CD14-positive monocyte (primary cell): ENCODE results near the gene HNRNPAB. TPM values are rescaled to one million over a fixed set of nuclear protein-coding genes. Genes with fewer than 3 reads are reported as not detected.

Experiments used
- DNase-seq, 3 donors: peaks; one replicate each; pipeline ENCODE4 v3.0.0-alpha.2; 2011 to 2022
- H2AFZ ChIP-seq: 2 replicates; pipeline ENCODE4 v1.6.0; 2012; ENCODE audit warnings: mild to moderate bottlenecking, low read depth, low read length, inconsistent platforms; ENCODE audit not compliant: insufficient read depth, poor library complexity, severe bottlenecking
- H3K27ac ChIP-seq, 2 donors: 1 replicate in 1 of 2; 2 replicates in 1 of 2; pipeline ENCODE4 v1.5.1; 2012 to 2013; ENCODE audit warnings: low read length in 2 of 2, control low read depth in 1 of 2, inconsistent platforms in 1 of 2, low read depth in 1 of 2, mild to moderate bottlenecking in 1 of 2
- H3K27me3 ChIP-seq, 2 donors: one replicate each; pipeline versions ENCODE4 v1.6.0 to v1.6.1; 2011 to 2013; ENCODE audit warnings: low read length in 2 of 2; ENCODE audit not compliant: control insufficient read depth in 2 of 2, insufficient read depth in 2 of 2
- H3K36me3 ChIP-seq, 2 donors: replicated peaks in 1 of 2; 1 replicate in 1 of 2; 2 replicates in 1 of 2; pipeline versions ENCODE4 v1.5.1 to v1.6.1; 2012 to 2013; ENCODE audit warnings: low read length in 2 of 2, control low read depth in 1 of 2, inconsistent platforms in 1 of 2, mild to moderate bottlenecking in 1 of 2; ENCODE audit not compliant: insufficient read depth in 2 of 2, control insufficient read depth in 1 of 2
- H3K4me1 ChIP-seq, 2 donors: 1 replicate in 1 of 2; 2 replicates in 1 of 2; pipeline versions ENCODE4 v1.5.1 to v1.6.1; 2012 to 2013; ENCODE audit warnings: low read length in 2 of 2, control low read depth in 1 of 2, inconsistent platforms in 1 of 2, mild to moderate bottlenecking in 1 of 2, moderate library complexity in 1 of 2; ENCODE audit not compliant: insufficient read depth in 2 of 2, control insufficient read depth in 1 of 2
- H3K4me2 ChIP-seq: replicated peaks from 2 replicates; pipeline ENCODE3; 2012; ENCODE audit warnings: low read length, moderate library complexity, mild to moderate bottlenecking; ENCODE audit not compliant: poor library complexity, severe bottlenecking; ENCODE audit errors: extremely low read depth
- H3K4me3 ChIP-seq, 3 experiments: fragments of 200-600 bp in 1 of 3; sonication (generic) in 1 of 3; replicated peaks in 1 of 3; 1 replicate in 2 of 3; 2 replicates in 1 of 3; pipeline ENCODE4 v1.5.1; 2011 to 2013; ENCODE audit warnings: low read length in 3 of 3, mild to moderate bottlenecking in 3 of 3, control low read depth in 2 of 3, low read depth in 2 of 3, inconsistent platforms in 1 of 3, moderate library complexity in 1 of 3
- H3K79me2 ChIP-seq: 2 replicates; pipeline ENCODE4 v1.6.0; 2012; ENCODE audit warnings: mild to moderate bottlenecking, control low read depth, inconsistent platforms, low read length, moderate library complexity; ENCODE audit not compliant: insufficient read depth
- H3K9ac ChIP-seq: 2 replicates; pipeline ENCODE4 v1.6.0; 2017; ENCODE audit warnings: low read length, mild to moderate bottlenecking; ENCODE audit not compliant: insufficient read depth, poor library complexity, severe bottlenecking
- H3K9me3 ChIP-seq, 2 donors: replicated peaks in 1 of 2; 1 replicate in 1 of 2; 2 replicates in 1 of 2; pipeline versions ENCODE4 v1.5.1 to v1.6.1; 2012 to 2013; ENCODE audit warnings: low read length in 2 of 2, control low read depth in 1 of 2; ENCODE audit not compliant: control insufficient read depth in 1 of 2, insufficient read depth in 1 of 2
- H4K20me1 ChIP-seq: 2 replicates; pipeline ENCODE4 v1.6.0; 2012; ENCODE audit warnings: mild to moderate bottlenecking, low read length, control low read depth, moderate library complexity; ENCODE audit not compliant: insufficient read depth
- H3K27ac Mint-ChIP-seq, 7 donors: one replicate each; pipeline ENCODE4 v1.8.0; 2020; ENCODE audit warnings: mild to moderate bottlenecking in 7 of 7, mixed read lengths in 7 of 7, moderate library complexity in 6 of 7, inconsistent platforms in 2 of 7
- H3K27me3 Mint-ChIP-seq, 3 donors: one replicate each; pipeline ENCODE4 v1.8.0; 2021 to 2022; ENCODE audit warnings: low read depth in 3 of 3, mild to moderate bottlenecking in 3 of 3, mixed read lengths in 3 of 3, moderate library complexity in 3 of 3, inconsistent platforms in 1 of 3
- H3K36me3 Mint-ChIP-seq, 2 donors: one replicate each; pipeline ENCODE4 v1.8.0; 2020; ENCODE audit warnings: mixed read lengths in 2 of 2, inconsistent platforms in 1 of 2, mild to moderate bottlenecking in 1 of 2
- H3K4me1 Mint-ChIP-seq: one replicate; pipeline ENCODE4 v1.8.0; 2020; ENCODE audit warnings: mild to moderate bottlenecking, mixed read lengths
- H3K4me3 Mint-ChIP-seq, 2 donors: one replicate each; pipeline ENCODE4 v1.8.0; 2020; ENCODE audit warnings: mild to moderate bottlenecking in 2 of 2, mixed read lengths in 2 of 2, moderate library complexity in 1 of 2
- H3K9me3 Mint-ChIP-seq, 7 donors: one replicate each; pipeline ENCODE4 v1.8.0; 2020 to 2022; ENCODE audit warnings: mixed read lengths in 7 of 7, mild to moderate bottlenecking in 6 of 7, moderate library complexity in 6 of 7, inconsistent platforms in 2 of 7
- WGBS: methylation state at CpG from one replicate; pipeline ENCODE4 v1.1.5; 2013; ENCODE audit warnings: missing lambda C conversion rate; ENCODE audit not compliant: insufficient coverage; 5-methylcytosine and 5-hydroxymethylcytosine counted together
- intact Hi-C, 2 donors: fragments of 100-400 bp; cut with micrococcal nuclease; formaldehyde crosslinking; loops; one replicate each; pipeline versions ENCODE4 v1.15.0 to v1.15.1; 2023
- polyA plus RNA-seq, 3 donors: library from polyadenylated mRNA; depleted of rRNA in 1 of 3; unstranded in 2 of 3; stranded (reverse) in 1 of 3; fragments of 300-500 nt in 2 of 3; fragments of >200 nt in 1 of 3; fragmentation: Illumina TruSeq in 2 of 3; gene quantifications; 1 replicate in 2 of 3; 2 replicates in 1 of 3; pipeline ENCODE4 v1.2.3, GENCODE V29; 2012 to 2021
- TF ChIP-seq, protein P1 (sequence below): fragments of 200-600 bp; IDR thresholded peaks from one replicate; pipeline ENCODE4 v1.8.0; 2022; ENCODE audit warnings: antibody characterized with exemption, mild to moderate bottlenecking

HNRNPAB gene
- polyA plus RNA-seq, 3 donors, result 44.8 to 59.4 (median 54.2) TPM

DNA sequence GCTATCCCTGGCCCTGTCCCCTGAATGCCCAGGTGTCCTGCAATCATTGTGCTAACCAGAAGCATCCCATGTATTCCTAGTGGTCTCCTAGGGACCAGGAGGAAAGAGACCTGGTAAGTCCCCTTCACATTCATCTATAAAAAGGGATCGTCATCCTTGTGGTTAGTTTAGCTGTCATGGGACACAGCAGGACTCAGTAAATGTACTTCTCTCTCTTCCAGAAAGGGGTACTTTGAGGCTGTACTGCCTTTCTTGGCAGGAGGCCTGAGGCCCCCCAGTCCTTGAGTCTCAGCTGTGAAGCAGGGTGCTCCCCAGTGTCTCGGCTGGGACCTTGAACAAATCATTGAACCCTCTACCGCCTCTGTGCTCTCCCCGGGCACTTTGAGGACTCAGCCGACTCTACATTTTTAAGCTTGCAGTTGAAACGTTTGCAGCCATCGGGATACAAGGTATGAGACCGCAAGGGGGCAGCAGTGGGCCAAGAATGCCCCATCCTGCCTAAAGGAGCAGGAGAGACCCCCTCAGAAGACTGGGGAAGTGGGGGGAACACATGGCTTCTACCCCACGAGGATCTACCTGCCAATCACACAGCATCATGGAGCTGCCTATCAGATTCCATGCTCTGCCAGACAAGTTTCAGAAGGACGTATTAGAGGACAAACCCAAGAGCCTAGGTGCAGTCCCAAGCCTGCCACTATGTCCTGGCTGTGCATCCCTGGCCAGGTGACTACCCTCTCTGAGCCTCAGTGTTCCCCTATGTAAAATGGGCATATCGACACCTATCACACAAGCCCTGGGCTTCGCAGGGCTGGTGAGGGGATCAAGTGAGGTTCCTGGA lies 30.6 kb downstream of the HNRNPAB start:
- Histone ChIP-seq H2AFZ (peak overlapping the region; percentile 67), H3K79me2 (peaks cover 22% of the 10 kb centered on the region), H3K9me3 (no peaks in the 10 kb centered on the region), H3K27ac (peak overlapping the region in 1 of 2 donors; percentile 28), H4K20me1 (peaks cover 21% of the 10 kb centered on the region), H3K4me3 (no peak overlapping the region), H3K36me3 (peaks cover 4 to 13% of the 10 kb centered on the region in 2 donors), H3K4me1 (peaks cover 71 to 90% of the 10 kb centered on the region in 2 donors), H3K9ac (no peak overlapping the region), H3K27me3 (no peaks in the 10 kb centered on the region), H3K4me2 (peak overlapping the region; percentile 17)
- Mint-ChIP-seq H3K4me3 (peak overlapping the region in 1 of 2 donors; percentile 39), H3K9me3 (peaks cover 0 to 2% (median 0%) of the 10 kb centered on the region in 7 donors), H3K27me3 (peaks cover 0 to 2% (median 0%) of the 10 kb centered on the region in 3 donors), H3K27ac (peak overlapping the region in 6 of 7 donors; percentile 25 to 64 (median 40)), H3K4me1 (peaks cover 75% of the 10 kb centered on the region), H3K36me3 (peaks cover 12 to 15% of the 10 kb centered on the region in 2 donors)
- intact Hi-C loops, result no loop called here
- peak; percentile 49 to 62 (median 60) for DNase-seq
- TF ChIP-seq, protein P1, sequence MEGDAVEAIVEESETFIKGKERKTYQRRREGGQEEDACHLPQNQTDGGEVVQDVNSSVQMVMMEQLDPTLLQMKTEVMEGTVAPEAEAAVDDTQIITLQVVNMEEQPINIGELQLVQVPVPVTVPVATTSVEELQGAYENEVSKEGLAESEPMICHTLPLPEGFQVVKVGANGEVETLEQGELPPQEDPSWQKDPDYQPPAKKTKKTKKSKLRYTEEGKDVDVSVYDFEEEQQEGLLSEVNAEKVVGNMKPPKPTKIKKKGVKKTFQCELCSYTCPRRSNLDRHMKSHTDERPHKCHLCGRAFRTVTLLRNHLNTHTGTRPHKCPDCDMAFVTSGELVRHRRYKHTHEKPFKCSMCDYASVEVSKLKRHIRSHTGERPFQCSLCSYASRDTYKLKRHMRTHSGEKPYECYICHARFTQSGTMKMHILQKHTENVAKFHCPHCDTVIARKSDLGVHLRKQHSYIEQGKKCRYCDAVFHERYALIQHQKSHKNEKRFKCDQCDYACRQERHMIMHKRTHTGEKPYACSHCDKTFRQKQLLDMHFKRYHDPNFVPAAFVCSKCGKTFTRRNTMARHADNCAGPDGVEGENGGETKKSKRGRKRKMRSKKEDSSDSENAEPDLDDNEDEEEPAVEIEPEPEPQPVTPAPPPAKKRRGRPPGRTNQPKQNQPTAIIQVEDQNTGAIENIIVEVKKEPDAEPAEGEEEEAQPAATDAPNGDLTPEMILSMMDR, result peak; percentile 91
- 32% methylated on average over 6 of the region's 12 CpGs for WGBS

DNA sequence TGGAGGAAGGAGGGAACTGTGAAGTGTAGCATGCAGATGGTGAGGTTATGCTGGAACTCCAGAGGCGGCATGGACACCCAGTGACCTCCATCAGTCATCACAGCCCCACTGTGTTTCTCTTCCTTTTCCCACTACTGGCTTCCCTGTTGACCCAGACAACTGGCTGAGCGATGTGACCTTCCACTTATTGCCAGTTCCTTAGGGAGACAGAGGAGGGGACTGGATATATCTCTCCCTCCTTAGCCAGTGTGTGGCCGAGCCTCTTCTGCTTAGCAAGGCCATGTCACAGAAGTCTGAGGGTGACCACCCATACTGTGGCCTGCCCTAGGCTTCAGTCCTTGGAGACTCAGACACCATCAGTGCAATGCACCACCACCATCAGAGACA lies 31.2 kb downstream of the HNRNPAB start:
- Histone ChIP-seq H3K4me2 (no peak overlapping the region), H3K27ac (no peak overlapping the region), H3K27me3 (no peaks in the 10 kb centered on the region), H3K4me3 (no peak overlapping the region), H2AFZ (no peak overlapping the region), H3K9ac (no peak overlapping the region), H3K9me3 (no peaks in the 10 kb centered on the region), H3K36me3 (peaks cover 0 to 7% of the 10 kb centered on the region in 2 donors), H4K20me1 (peaks cover 14% of the 10 kb centered on the region), H3K79me2 (peaks cover 16% of the 10 kb centered on the region), H3K4me1 (peaks cover 77 to 90% of the 10 kb centered on the region in 2 donors)
- no CpG with 5 or more reads among the region's 3 CpGs for WGBS
- intact Hi-C loops, result no loop called here
- Mint-ChIP-seq H3K4me3 (no peak overlapping the region), H3K27ac (no peak overlapping the region), H3K36me3 (peaks cover 8 to 10% of the 10 kb centered on the region in 2 donors), H3K9me3 (peaks cover 0 to 2% (median 0%) of the 10 kb centered on the region in 7 donors), H3K4me1 (peaks cover 75% of the 10 kb centered on the region), H3K27me3 (peaks cover 0 to 2% (median 0%) of the 10 kb centered on the region in 3 donors)
- DNase-seq, result no peak
- TF ChIP-seq, protein P1, result no peak
